ENCODE measurements around the gene RPL32.

DNA sequence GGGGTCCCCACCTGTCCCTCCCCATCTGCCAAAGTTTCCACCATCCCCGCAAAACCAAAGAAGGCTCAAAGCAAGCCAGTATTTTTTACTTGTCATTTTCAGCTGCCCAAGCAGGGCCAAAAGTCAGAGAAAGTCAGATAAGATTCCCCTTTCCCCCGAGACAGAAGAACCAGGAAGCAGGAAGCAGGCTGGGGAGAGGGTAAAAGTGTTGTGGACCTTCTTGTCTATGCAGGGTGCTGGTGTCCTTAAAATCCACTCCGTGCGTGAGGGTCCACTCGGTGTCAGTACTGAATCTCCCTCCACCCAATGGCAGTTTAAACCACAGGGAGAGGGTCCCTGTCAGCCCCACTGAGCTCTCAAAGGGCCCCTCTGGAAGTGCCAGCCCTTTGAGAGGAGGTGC lies 20.2 kb upstream of the RPL32 start:
- TF ChIP-seq, protein P1, sequence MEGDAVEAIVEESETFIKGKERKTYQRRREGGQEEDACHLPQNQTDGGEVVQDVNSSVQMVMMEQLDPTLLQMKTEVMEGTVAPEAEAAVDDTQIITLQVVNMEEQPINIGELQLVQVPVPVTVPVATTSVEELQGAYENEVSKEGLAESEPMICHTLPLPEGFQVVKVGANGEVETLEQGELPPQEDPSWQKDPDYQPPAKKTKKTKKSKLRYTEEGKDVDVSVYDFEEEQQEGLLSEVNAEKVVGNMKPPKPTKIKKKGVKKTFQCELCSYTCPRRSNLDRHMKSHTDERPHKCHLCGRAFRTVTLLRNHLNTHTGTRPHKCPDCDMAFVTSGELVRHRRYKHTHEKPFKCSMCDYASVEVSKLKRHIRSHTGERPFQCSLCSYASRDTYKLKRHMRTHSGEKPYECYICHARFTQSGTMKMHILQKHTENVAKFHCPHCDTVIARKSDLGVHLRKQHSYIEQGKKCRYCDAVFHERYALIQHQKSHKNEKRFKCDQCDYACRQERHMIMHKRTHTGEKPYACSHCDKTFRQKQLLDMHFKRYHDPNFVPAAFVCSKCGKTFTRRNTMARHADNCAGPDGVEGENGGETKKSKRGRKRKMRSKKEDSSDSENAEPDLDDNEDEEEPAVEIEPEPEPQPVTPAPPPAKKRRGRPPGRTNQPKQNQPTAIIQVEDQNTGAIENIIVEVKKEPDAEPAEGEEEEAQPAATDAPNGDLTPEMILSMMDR (IDR thresholded peaks at IDR 0.05), result no peak
- TF ChIP-seq POLR2A (IDR thresholded peaks at IDR 0.05), result no peak
- no peak for TF ChIP-seq EP300 (IDR thresholded peaks at IDR 0.05)
